Kasumi-1 (cell line): ENCODE results near the gene TMEM179.

ENCODE experiments used
- DNase-seq, 2 experiments: peaks; one replicate each; lab custom pipeline; 2025; lab: John Stamatoyannopoulos, UW

The TMEM179 gene

GRCh38 chr14:104569435-104569834 is 35.1 kb downstream of the TMEM179 start:
- no peak for DNase-seq

- DNase-seq, result no peak
Observed at GRCh38 chr14:104568620-104569019, 36.0 kb downstream of the TMEM179 start.

GRCh38 chr14:104567957-104568225 is 36.7 kb downstream of the TMEM179 start:
- DNase-seq, result no peak

- DNase-seq, result no peak
Observed at GRCh38 chr14:104567141-104567956, 37.2 kb downstream of the TMEM179 start.

GRCh38 chr14:104564744-104565679 is 39.6 kb downstream of the TMEM179 start:
- no peak for DNase-seq

- peak; percentile 20 to 40 for DNase-seq
Observed at GRCh38 chr14:104563742-104564615, 40.6 kb downstream of the TMEM179 start.

- DNase-seq, result no peak
Observed at GRCh38 chr14:104563191-104563741, 41.3 kb downstream of the TMEM179 start.

- DNase-seq, result no peak
Observed at GRCh38 chr14:104562606-104563005, 42.0 kb downstream of the TMEM179 start.

GRCh38 chr14:104561632-104562495 is 42.7 kb downstream of the TMEM179 start:
- DNase-seq, result no peak

- no peak for DNase-seq
Observed at GRCh38 chr14:104561124-104561557, 43.4 kb downstream of the TMEM179 start.

GRCh38 chr14:104560586-104560945 is 44.0 kb downstream of the TMEM179 start:
- DNase-seq, result no peak

- no peak for DNase-seq
Observed at GRCh38 chr14:104559804-104560585, 44.6 kb downstream of the TMEM179 start.

GRCh38 chr14:104559028-104559803 is 45.4 kb downstream of the TMEM179 start:
- DNase-seq, result no peak

- no peak for DNase-seq
Observed at GRCh38 chr14:104558231-104559027, 46.1 kb downstream of the TMEM179 start.

GRCh38 chr14:104557766-104558165 is 46.8 kb downstream of the TMEM179 start:
- DNase-seq, result no peak

GRCh38 chr14:104557086-104557485 is 47.5 kb downstream of the TMEM179 start:
- no peak for DNase-seq

GRCh38 chr14:104556256-104557021 is 48.1 kb downstream of the TMEM179 start:
- DNase-seq, result no peak
